Ishikawa (cell line): ENCODE results near the gene PPP1R2C.

Experiments
- CEBPB ChIP-seq: IDR thresholded peaks from 2 replicates; pipeline ENCODE4 v1.6.1; 2012
- EP300 ChIP-seq: IDR thresholded peaks from 2 replicates; pipeline ENCODE4 v1.6.1; 2012; ENCODE audit warnings: borderline replicate concordance
- MAX ChIP-seq: IDR thresholded peaks from 2 replicates; pipeline ENCODE4 v1.6.1; 2012
- NFIC ChIP-seq: IDR thresholded peaks from 2 replicates; pipeline ENCODE4 v1.6.1; 2012
- RAD21 ChIP-seq: IDR thresholded peaks from 2 replicates; pipeline ENCODE4 v1.6.1; 2012; ENCODE audit warnings: low read depth
- TAF1 ChIP-seq: IDR thresholded peaks from 2 replicates; pipeline ENCODE4 v1.6.1; 2012; ENCODE audit warnings: low read depth, mild to moderate bottlenecking
- TEAD4 ChIP-seq: IDR thresholded peaks from 2 replicates; pipeline ENCODE4 v1.6.1; 2012
- USF1 ChIP-seq: IDR thresholded peaks from 2 replicates; pipeline ENCODE4 v1.6.1; 2012
- YY1 ChIP-seq: IDR thresholded peaks from 2 replicates; pipeline ENCODE4 v1.6.1; 2012; ENCODE audit warnings: low read depth
- ZBTB7A ChIP-seq: IDR thresholded peaks from 2 replicates; pipeline ENCODE4 v1.6.1; 2012; ENCODE audit warnings: low read depth
- TF ChIP-seq, protein P1 (sequence below): IDR thresholded peaks from 2 replicates; pipeline ENCODE4 v1.6.1; 2012; ENCODE audit warnings: low read depth, mild to moderate bottlenecking

DNA sequence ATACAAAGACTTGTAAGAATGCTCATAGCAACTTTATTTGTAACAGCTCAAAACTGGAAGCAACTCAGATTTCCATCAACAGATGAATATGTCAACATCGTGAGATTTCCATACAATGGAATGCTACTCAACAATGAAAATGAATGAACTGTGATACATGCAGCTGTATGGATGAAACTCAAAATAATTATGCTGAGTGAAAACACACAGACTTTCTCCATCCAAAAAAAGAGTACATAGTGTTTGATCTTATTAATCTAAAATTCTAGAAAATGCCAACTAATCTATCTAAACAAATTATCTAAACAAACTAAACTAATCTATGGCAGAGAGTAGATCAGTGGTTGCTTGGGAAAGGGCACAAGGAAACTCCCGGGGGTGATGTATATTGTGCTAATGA is 42.7 kb downstream of the PPP1R2C start:
- TF ChIP-seq RAD21: no peak
- no peak for TF ChIP-seq TEAD4
- no peak for TF ChIP-seq EP300
- TF ChIP-seq, protein P1, sequence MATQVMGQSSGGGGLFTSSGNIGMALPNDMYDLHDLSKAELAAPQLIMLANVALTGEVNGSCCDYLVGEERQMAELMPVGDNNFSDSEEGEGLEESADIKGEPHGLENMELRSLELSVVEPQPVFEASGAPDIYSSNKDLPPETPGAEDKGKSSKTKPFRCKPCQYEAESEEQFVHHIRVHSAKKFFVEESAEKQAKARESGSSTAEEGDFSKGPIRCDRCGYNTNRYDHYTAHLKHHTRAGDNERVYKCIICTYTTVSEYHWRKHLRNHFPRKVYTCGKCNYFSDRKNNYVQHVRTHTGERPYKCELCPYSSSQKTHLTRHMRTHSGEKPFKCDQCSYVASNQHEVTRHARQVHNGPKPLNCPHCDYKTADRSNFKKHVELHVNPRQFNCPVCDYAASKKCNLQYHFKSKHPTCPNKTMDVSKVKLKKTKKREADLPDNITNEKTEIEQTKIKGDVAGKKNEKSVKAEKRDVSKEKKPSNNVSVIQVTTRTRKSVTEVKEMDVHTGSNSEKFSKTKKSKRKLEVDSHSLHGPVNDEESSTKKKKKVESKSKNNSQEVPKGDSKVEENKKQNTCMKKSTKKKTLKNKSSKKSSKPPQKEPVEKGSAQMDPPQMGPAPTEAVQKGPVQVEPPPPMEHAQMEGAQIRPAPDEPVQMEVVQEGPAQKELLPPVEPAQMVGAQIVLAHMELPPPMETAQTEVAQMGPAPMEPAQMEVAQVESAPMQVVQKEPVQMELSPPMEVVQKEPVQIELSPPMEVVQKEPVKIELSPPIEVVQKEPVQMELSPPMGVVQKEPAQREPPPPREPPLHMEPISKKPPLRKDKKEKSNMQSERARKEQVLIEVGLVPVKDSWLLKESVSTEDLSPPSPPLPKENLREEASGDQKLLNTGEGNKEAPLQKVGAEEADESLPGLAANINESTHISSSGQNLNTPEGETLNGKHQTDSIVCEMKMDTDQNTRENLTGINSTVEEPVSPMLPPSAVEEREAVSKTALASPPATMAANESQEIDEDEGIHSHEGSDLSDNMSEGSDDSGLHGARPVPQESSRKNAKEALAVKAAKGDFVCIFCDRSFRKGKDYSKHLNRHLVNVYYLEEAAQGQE: no peak
- TF ChIP-seq TAF1: no peak
- no peak for TF ChIP-seq MAX
- TF ChIP-seq CEBPB: no peak
- no peak for TF ChIP-seq USF1
- no peak for TF ChIP-seq ZBTB7A
- TF ChIP-seq NFIC: no peak
- no peak for TF ChIP-seq YY1
